ENCODE measurements around the gene PUSL1.

The PUSL1 gene

GRCh38 chr1:1335792-1336248, 27.4 kb downstream of the PUSL1 start:
- DNase-seq (ENCODE audit: extremely low read depth in 1 of 2, low read depth in 1 of 2) = no peak

DNA sequence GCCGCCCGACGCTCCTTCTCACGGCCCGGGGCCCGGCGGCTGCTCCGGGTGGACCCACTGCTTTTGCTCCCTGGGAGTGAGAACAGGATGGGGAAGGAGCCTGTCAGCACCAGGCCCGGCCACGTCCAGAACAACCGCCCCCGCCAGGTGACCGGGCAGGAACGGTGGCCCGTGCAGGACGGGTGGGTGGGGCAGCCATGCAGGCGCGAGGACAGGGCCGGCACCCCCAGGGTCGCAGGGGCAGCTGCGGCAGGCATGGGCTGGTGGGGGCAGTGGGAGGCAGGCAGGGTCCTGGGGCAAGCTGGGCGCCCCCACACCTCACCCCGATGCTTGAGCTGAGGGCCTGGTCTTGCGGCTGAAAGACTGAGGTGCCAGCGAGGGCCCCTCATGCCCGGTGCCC, 28.0 kb downstream of the PUSL1 start:
- no peak for DNase-seq (ENCODE audit: extremely low read depth in 1 of 2, low read depth in 1 of 2)

GRCh38 chr1:1336931-1337792, 28.8 kb downstream of the PUSL1 start:
- no peak for DNase-seq (ENCODE audit: extremely low read depth in 1 of 2, low read depth in 1 of 2)

GRCh38 chr1:1337793-1338147, 29.4 kb downstream of the PUSL1 start:
- DNase-seq (ENCODE audit: extremely low read depth in 1 of 2, low read depth in 1 of 2) = no peak

GRCh38 chr1:1338278-1338677, 29.9 kb downstream of the PUSL1 start:
- DNase-seq (ENCODE audit: extremely low read depth in 1 of 2, low read depth in 1 of 2) = no peak

GRCh38 chr1:1340185-1340584, 31.8 kb downstream of the PUSL1 start:
- DNase-seq (ENCODE audit: extremely low read depth in 1 of 2, low read depth in 1 of 2) = no peak

DNA sequence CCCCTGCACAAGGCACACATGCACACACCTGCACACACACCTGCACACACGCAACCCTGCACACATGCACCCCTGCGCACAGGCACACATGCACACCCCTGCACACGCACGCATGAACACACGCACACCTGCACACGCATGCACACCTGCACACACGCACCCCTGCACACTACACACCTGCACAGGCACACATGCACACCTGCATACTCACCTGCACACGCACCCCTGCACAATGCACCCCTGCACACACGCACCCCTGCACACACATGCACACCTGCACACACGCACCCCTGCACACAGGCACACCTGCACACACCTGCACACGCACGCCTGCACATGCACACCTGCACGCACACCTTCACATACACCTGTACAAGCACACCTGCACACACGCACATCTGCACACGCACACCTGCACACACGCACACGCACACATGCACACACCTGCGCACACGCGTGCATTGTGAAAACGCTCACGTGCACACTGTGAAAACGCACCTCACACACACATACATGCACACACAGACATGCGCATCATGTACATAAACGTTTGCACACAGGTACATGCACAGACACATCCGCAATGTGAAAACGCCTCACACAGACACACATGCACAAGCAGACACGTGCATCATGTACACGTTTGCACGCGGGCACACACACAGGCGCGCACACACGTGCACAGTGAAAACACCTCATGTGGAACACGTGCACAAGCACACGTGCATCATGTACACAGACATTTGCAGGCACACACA, 32.6 kb downstream of the PUSL1 start:
- no peak for DNase-seq (ENCODE audit: extremely low read depth in 1 of 2, low read depth in 1 of 2)

DNA sequence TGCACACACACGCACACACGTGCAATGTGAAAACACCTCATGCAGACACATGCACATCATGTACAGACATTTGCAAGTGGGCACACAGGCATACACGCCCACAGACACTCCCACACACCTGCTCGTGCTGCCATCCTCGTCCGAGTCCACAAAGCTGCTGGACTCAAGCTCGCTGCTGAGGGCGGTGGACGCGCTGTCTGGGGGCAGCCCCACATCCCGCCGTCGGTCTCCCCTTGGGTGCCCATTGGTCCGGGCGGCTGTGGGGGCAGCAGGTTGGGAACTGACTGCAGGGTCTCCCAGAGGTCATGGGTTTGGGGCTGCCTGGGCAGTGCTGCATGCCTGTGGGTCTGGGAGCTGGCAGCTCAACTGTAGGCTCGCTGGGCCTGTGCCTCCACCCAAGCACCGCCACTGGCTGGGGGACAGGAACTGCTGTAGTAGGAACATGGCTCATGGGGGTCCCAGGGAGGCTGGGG, 33.2 kb downstream of the PUSL1 start:
- DNase-seq (ENCODE audit: extremely low read depth in 1 of 2, low read depth in 1 of 2) = no peak

DNA sequence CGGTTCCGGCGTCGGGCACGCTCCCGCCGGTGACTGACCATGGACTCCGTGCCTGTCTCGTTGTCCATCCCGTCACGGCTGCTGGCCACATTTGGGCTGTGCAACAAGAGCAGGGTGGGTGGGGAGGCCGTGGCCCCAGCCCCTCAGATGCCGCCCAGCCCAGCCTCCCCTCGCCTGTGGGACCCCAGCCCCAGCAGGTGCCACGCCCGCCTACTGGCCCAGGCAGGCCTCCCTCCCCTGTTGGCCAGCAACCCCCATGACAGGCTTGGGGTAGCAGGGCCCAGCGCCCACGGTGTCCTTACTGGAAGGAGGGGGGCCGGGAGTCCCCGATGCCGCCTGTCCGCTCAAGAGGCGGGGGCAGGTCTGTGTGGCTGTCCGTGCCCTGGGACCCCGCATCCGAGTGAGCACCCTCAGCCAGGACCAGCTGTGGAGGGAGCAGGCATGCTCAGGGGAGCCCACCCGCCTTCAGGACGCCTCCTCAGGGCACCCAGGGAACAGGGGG, 33.7 kb downstream of the PUSL1 start:
- no peak for DNase-seq (ENCODE audit: extremely low read depth in 1 of 2, low read depth in 1 of 2)

DNA sequence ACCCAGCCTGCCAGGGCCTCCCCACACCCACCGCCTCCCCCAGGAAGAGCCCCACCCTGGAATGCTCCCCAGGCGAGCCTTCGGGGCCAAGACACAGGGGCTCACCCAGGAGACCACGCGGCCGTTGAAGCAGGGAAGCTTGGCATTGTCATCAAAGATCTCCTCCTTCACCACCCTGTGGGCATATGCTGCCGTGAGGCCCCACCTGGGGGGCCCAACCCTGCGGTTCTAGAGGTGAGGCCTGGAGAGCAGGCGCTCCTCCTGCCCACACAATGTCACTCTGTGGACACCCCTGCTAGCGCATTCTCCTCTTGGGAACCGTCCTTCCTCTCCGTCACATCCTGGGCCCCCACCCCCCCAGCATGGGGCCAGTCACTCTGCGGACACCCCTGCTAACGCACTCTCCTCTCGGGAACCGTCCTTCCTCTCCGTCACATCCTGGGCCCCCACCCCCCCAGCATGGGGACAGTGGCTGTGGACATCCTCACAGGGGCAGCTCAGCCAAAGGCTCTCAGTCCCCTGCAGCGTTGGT, 34.3 kb downstream of the PUSL1 start:
- no peak for DNase-seq (ENCODE audit: extremely low read depth in 1 of 2, low read depth in 1 of 2)

DNA sequence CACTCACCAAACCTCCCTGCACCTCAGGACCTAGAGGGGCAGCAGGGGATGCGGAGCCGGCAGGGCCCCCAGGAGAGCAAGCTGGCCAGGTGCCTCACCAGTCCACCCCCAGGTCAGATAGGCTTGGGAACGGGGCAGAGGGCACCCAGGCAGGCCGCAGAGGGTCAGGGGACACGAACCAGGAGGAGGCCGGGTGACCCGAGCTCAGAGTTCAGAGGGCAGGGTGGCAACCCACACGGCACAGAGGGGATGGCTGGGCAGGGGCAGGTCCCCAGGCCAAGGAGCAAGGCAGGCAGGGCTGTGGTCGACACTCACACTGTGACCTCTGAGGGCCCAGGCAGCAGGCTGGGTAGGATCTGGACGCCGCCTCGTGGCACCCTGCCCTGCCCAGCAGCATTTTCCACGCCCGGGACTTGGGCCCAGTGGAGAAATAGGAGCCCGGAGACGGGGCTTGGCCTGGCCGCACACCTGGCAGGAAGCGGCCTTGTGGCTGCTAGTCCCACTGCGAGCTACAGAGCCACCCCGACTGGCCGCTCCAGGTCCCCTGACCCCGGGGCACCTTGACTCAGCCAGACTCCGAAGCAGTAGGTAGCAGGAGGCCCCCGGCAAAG, 35.5 kb downstream of the PUSL1 start:
- no peak for DNase-seq (ENCODE audit: extremely low read depth in 1 of 2, low read depth in 1 of 2)

- DNase-seq (ENCODE audit: extremely low read depth in 1 of 2, low read depth in 1 of 2) = peak in 1 of 2 donors; percentile 58
Measured at GRCh38 chr1:1344655-1345361, 36.4 kb downstream of the PUSL1 start.

GRCh38 chr1:1345384-1345783, 37.0 kb downstream of the PUSL1 start:
- DNase-seq (ENCODE audit: extremely low read depth in 1 of 2, low read depth in 1 of 2) = no peak

DNA sequence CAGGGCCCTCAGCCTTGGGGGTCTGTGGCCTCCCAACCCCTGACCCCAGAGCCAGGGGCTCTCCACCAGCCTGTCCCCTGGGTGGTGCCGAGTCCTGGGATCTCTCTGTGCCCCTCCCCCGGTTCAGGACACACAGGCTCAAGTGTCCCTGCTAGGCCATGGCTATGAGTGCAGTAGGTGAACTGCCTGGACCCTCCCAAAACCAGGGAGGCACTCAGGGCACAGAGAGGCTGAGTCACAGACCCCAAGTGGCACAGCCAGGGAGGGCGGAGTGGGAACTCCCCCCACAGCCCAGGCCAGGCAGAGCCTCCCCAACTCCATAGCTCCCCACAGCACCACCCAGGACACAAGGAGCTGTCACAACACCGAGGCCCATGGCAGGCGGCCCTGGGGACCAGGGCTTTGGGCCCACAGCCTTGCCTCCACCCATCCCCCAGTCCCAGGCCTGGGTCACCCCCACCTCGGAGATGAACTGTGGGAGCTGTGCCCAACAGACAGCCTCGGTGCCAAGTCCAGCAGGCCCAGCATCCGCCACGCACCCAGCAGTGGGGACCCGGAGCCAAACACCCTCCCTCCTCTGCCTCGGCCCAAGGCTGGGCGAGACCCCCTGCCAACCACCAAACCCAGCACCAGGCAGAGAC, 37.6 kb downstream of the PUSL1 start:
- DNase-seq (ENCODE audit: extremely low read depth in 1 of 2, low read depth in 1 of 2) = no peak

DNA sequence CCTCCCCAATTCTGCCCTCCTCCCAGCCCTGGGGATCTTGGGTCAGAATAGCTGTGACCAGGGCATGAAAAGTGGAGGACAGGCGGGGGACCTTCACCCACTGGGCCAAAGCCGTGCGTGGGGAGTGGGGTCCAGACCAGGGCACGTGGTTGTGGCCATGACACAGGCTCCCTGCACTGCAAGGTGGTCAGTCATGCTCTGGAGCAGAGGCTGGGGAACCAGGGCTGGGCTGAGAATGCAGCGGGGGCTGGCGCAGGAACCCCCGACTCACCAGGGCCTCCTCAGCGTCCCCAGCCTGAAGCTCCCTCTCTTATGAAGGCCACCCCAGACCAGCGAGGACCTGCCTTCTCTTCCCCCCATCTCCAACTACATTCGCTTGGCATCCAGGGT, 38.1 kb downstream of the PUSL1 start:
- no peak for DNase-seq (ENCODE audit: extremely low read depth in 1 of 2, low read depth in 1 of 2)

DNA sequence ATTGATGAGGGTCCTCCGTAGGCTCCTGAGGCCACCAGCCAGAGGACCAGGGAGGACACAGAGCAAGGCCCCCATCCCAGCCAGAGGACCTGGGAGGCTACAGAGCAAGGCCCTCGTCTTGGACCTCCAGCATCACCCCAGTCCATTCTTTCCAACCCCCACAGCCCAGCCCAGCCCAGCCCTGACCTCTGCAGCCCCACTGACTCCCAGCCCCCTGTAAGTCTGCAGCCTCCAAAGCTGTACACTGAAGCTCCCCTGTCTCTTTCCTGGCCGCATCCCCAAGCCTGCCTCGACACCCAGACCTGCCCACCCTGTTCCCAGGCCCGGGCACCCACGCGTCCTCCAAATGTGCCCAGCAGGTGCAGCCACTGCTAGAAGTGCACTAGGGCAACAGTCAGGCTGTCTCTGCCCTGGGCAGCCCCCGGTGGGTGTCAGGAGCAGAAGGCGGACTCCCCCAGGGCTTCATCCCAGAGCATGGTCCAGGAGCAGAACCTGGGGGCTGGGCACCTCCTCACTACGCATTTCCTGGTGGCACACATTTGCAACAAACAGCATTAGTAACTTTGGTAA, 38.7 kb downstream of the PUSL1 start:
- no peak for DNase-seq (ENCODE audit: extremely low read depth in 1 of 2, low read depth in 1 of 2)

DNA sequence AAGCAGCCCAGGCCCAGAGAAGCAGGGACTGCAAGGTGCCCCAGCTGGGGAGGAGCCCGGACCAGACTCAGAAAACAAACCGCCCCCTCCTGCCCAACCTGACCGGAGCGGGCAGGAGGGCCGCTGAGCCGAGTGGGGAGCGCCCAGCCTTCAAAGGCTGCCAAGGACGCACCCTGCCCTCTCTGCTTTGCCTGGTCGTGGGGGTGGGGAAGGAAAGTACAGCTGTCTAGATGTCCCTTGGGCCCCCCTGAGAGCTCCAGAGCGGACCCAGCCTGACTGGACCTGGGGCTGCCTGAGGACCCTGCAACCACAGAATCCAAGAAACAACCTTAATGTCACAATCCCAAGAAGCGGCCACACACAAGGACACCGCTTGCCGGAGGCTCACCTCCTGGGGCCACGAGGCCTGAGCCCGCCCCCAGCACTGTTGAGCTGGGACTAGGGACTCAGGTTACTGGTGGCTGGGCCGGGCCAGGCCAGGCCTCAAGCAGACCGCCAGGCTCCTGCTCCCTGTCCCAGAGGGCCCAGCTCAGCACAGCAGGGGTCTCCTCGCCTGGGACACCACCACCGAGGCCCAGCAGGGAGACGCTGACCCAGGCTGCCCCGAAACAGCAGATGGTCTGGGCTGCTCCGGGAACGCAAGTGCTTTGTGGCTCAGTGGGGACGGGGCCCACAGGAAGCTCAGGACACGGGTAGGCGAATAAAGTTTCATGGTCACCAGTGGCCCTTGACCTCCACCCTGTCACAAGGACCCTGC, 39.4 kb downstream of the PUSL1 start:
- no peak for DNase-seq (ENCODE audit: extremely low read depth in 1 of 2, low read depth in 1 of 2)

DNA sequence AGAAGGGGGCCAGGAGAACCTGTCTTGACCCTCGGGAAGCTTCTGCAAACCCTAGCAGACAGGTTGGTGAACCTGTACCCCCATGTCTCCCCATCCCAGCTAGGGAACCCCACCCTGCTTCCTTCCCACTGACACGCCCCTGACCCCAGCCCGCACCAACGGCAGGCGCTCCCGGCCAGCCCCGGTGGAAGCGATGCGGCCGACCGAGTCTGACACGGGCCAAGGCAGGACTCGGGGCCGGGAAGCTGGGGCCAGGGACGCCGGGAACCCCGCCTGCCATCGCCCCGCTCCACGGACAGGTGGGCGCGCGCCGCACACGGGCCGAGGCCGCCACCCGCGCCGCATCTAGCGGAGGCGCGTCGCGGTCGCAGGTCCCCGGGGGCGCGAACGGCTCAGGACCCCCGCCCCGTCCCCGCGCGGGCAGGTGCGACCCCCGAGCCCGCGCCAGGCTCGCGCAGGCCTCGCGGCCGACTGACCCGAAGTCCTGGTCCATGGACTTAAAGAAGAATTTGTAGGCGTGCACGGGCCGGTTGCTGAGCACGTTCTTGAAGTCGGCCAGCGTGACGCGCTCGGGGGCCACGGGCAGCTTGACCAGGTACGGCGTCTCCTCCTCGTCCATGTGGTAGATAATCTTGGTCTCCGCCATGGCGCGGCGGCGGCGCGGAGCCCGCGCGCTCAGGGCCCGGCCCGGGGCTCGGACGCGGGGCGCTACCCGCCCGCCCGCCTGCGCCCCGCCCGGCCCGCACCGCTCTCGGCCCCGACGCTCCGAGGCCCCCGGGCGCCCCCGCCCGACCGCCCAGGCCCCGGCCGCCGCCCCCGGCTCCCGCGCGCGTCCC, 40.2 kb downstream of the PUSL1 start:
- DNase-seq (ENCODE audit: extremely low read depth in 1 of 2, low read depth in 1 of 2) = no peak
